Tibial nerve (tissue), 4 donors: Measurements from ENCODE around the gene EVA1C.

Experiments
- CTCF ChIP-seq, 5 experiments: fragments of 200-600 bp in 3 of 5; fragments of 450-650 bp in 2 of 5; sonication (generic) in 3 of 5; IDR thresholded peaks; one replicate each; pipeline ENCODE4 v1.5.1; 2016 to 2019; ENCODE audit warnings: antibody characterized with exemption in 5 of 5, mild to moderate bottlenecking in 3 of 5, moderate library complexity in 2 of 5
- EP300 ChIP-seq, 2 donors: sonication (generic); formaldehyde crosslinking; IDR thresholded peaks; one replicate each; pipeline ENCODE4 v1.6.1; 2017; ENCODE audit warnings: antibody characterized with exemption in 2 of 2, mild to moderate bottlenecking in 1 of 2
- POLR2A ChIP-seq, 2 donors: fragments of 450-650 bp; IDR thresholded peaks; one replicate each; pipeline ENCODE4 v1.6.1; 2017; ENCODE audit warnings: antibody characterized with exemption in 2 of 2, mild to moderate bottlenecking in 2 of 2, moderate library complexity in 2 of 2

DNA sequence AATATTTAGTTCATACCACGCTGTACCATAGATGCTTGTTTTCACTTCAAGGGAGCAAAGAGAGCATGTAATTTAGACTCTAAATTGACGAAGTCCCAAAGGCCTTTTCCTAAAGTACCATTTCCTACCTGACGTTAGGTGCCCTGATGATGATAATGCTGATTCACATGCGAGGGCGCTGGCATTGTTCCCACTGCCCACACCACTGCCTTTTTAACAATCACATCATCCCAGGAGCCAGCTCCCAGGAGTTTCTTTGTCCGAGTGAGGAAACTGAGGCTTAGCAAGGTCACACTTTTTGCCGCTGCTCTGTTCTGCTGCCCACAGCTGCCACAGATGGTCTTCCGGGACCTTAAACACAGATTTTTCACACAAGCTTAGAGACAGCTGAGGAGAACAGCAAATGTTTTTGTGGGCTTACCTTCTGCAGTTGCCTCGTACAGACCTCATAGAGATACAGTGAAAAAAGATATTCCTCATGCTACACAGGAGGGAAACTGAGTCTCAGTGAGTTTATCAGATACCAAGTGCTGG lies 69.4 kb downstream of the EVA1C start:
- TF ChIP-seq CTCF (IDR thresholded peaks at IDR 0.05) (no peak), POLR2A (IDR thresholded peaks at IDR 0.05) (no peak), EP300 (IDR thresholded peaks at IDR 0.05) (no peak)
